EH (cell line): ENCODE data around the gene TFCP2L1.
A peak's percentile ranks its signal among the peaks of the same experiment; 100 is the strongest.
"Not testable (repeated sequence)": the region's sequence is repeated elsewhere in the genome, so short reads cannot be mapped to it uniquely, and the experiment has no call there.

Source experiments
- DNase-seq: peaks from one replicate; pipeline ENCODE4 v3.0.0-alpha.2; 2015; ENCODE audit warnings: low read depth

The TFCP2L1 gene

DNA sequence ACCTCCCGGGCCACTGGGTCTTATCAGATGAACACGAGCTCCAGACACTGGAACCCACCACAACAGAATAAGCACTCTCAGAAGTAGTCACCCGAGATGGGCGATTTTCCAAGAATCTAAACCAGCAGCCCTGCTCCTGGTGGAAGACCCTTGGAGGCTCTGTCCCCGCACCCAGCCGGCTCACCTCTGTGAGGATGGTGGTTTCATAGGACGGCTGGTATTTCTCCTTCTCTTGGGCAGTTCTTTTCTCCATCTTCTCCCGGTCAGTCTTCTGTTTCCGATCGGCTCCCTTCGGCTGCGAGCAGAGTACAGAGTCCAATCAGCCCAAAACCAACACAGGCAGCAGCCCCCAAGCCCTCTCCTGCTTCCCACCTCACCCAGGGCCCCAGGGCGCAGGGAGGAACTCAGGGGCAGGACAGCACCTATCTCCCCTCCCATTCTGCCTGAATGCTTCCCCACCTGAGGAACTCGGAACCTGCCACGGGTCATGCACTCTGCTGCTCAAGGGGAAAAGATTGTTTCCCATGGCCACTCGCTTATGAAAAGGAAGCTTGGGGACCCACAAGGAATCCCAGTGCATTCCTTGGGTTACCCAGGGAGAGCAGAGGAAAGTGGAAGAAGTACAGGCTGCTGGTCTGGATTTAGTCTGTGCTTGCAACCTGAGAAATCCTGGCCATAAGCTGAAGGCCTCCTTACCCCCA lies 42.7 kb downstream of the TFCP2L1 start:
- no peak for DNase-seq

- DNase-seq: no peak
These were observed 43.5 kb downstream of the TFCP2L1 start for GRCh38 chr2:121241466-121241865.

DNA sequence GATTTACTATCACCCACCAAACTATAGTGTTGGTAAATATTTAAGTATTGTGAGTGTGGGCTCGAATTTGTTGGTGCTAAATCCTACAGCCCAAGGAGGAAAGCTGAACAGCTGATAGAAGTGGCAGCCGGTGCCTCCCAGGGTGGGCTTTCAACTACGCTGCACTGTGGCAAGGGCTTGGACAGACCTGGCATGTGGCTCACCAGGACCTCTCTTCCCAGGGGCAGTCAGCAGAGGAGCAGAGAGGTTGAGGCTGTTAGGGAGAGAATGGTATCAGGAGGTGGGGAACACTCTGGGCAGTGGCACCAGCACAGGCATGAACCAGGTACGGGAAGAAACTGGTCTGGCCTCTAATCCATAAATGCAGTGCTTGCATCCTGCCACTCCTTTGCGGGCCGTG lies 44.6 kb downstream of the TFCP2L1 start:
- DNase-seq: no peak

- no peak for DNase-seq
These were observed 45.0 kb downstream of the TFCP2L1 start for GRCh38 chr2:121239969-121240368.

DNA sequence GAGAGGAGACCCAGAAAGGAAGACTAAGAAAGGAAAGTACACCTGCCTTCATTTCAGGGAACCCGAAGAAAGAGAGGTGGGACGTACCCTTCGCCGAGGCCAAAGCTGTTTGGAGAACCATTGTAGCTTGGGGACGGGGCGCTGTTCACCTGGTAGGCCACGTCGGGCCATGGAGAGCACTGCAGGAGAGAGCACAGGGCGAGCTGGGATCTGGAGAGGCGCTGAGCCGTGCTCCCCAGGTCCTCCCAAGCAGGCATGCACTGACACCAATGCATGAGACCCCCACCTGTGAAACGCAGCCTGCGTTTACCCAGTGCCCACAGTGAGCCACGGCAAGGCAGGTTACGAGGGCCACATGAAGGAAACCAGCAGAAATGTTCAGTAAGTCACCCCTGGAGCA lies 45.5 kb downstream of the TFCP2L1 start:
- no peak for DNase-seq

DNA sequence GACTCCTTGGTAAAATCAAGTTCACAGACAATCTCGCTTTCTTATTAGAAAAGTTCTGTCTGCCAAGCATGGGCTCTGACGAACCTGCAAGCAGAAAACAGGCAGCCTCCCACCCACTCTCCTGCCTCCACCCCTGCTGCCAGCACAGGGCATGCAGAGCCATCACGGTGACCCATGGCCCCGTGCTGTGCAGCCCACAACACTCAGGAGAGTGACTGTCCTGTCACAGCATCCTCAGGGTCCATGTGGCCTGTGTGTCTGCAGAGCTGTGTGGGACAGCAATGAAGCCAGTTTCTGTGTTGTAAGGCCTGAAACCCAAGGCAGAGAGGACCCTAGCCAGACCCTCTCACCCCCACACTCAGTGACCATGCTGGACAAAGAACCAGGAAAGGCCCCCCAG lies 46.2 kb downstream of the TFCP2L1 start:
- no peak for DNase-seq

GRCh38 chr2:121237980-121238665 lies 46.9 kb downstream of the TFCP2L1 start:
- DNase-seq: peak; percentile 11

DNA sequence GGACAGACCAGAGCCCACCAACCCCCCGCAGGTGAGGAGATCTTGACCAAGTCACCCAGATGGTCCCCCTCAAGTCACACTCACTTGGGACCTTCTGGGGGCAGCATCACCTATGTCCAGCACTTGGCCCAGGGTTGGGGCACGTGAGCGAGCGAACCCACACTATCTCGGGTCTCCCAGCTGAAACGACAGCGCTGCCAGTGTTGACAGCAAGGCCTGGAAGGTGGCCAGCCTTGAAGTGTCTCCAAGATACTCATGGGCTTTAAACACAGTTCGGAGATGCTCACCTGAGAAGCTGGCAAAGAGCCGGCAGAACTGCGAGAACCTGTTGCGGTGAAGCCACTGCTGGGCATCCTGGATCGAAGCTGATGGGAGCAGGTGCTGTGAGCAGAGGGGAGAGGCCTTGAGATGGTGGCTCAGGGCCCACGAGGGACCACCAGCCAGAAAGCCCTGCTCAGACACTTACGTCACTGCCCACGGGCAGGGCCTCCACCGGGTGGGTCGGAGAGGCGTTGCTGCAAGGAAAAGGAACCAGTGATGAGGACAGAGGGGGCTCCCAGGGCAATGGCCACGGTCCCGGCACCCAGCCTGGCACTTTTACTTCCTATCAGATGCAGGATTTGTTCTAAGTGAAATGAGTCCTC lies 47.5 kb downstream of the TFCP2L1 start:
- DNase-seq: no peak

DNA sequence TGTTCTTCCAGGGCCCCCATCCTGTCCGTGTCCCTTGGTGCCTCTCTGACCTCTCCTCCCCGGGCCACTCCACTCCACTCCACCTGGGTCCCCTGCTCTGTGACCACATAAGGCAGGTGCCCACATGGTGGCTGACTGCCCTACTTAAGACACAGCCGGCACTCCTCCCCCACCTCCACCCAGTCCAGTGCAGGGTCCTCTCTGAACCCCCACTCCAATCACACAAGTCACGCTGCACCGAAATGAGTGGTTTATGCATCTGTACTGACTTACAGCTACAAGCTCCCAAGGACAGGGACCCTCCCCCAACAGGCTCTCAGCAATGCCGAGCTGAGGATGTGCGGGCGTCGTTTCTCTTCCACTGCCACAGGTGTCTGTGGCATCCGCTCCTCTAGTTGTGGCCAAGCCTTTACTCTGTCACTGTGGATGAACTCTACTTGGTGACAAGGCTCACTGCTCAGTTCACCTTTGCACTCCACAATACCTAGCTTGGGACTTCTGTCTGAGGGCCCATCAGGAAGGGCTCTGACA lies 48.3 kb downstream of the TFCP2L1 start:
- no peak for DNase-seq

GRCh38 chr2:121236101-121236640 lies 48.8 kb downstream of the TFCP2L1 start:
- no peak for DNase-seq

GRCh38 chr2:121235542-121235941 lies 49.5 kb downstream of the TFCP2L1 start:
- no peak for DNase-seq

DNA sequence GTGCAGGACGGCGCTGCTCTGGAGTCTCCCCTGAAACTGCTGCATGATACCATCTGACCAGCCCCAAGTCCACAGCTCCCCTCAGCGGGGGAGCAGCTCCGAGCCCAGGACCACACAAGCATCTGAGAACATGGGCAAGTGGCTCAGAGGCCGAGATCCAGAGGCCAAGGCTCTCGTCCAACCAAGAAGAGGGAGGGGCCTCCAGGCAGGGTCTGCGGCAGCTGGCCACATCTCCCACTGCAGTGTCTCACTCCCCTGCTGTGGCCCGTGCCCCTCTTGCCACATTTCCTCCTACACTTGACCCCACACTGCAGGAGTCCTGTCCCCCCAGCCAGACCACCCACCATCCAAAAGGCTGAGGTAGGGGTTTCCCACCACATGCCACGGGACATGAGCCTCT lies 50.2 kb downstream of the TFCP2L1 start:
- DNase-seq: no peak

GRCh38 chr2:121234144-121234543 lies 50.9 kb downstream of the TFCP2L1 start:
- no peak for DNase-seq

GRCh38 chr2:121233486-121234110 lies 51.4 kb downstream of the TFCP2L1 start:
- no peak for DNase-seq

GRCh38 chr2:121232626-121233265 lies 52.3 kb downstream of the TFCP2L1 start:
- no peak for DNase-seq

DNA sequence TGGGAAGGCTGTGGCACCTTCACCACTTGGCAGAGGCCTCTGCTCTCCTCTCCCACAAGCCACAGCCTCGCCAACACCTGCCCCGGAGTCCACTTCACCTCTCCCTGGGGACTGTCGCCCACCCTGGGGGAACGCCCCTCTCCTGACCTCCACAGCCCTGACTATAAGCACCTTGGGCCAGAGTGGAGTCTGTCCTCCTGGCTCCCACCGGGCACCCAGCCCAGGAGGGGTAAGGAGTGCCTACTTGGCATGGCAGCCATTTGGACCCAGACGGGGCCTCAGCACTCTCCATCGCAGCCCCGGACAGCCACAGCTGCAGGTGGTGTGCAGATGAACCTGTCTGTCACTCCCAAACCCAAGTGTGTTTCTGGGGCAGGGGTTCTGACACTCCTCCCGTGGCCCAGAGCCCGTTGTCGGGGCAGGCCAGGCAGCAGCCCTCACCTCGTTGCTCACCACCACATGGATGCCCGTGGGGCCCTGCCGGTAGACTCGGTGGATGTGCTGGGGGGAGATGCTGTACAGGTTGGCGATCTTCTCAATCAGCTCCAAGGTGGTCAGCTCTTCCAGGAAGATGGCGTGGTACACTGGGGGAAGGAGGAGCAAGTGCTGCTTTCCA lies 53.5 kb downstream of the TFCP2L1 start:
- no peak for DNase-seq

DNA sequence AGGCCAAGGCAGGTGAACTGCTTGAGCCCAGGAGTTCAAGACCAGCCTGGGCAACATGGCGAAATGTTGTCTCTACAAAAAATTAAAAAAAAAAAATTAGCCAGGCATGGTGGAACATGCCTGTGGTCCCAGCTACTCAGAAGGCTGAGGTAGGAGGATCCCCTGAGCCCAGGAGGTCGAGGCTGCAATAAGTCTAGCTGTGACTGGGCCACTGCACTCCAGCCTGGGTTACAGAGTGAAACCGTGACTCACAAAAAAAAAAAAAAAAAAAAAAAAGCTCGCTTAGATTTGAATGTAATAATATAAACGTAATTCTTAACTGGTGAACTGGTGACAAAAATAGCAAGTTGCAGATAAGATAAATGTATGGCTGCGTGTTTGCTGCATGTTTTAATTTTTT lies 56.5 kb downstream of the TFCP2L1 start:
- DNase-seq: no peak

GRCh38 chr2:121227381-121228144 lies 57.4 kb downstream of the TFCP2L1 start:
- not testable (repeated sequence) for DNase-seq

DNA sequence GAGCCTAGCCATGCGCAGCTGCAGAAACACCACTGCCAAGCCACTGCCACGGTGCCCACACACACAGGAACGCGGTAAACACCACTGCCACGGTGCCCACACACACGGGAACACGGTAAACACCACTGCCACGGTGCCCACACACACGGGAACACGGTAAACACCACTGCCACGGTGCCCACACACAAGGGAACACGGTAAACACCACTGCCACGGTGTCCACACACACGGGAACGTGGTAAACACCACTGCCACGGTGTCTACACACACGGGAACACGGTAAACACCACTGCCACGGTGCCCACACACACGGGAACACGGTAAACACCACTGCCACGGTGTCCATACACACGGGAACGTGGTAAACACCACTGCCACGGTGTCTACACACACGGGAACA lies 59.3 kb downstream of the TFCP2L1 start:
- DNase-seq: not testable (repeated sequence)

- peak; percentile 6 for DNase-seq
These were observed 64.0 kb downstream of the TFCP2L1 start for GRCh38 chr2:121220995-121221394.

GRCh38 chr2:121219866-121220265 lies 65.1 kb downstream of the TFCP2L1 start:
- DNase-seq: no peak
